Kidney (tissue), 14 donors: ENCODE results near the gene SPRING1. TPM values are rescaled to one million over a fixed set of nuclear protein-coding genes. Genes with fewer than 3 reads are reported as not detected.

ENCODE experiments used
- DNase-seq, 5 donors: peaks; one replicate each; pipeline ENCODE4 v3.0.0-alpha.2; 2013 to 2020
- FAIRE-seq: peaks from 2 replicates; lab custom pipeline; 2012; peaks lifted over from hg19 to GRCh38; lab: Jason Lieb, UNC
- H3K27ac ChIP-seq, 2 donors: one replicate each; pipeline ENCODE4 v1.7.0; 2013; ENCODE audit warnings: low read depth in 2 of 2, low read length in 2 of 2, inconsistent platforms in 1 of 2
- H3K27me3 ChIP-seq: one replicate; pipeline ENCODE4 v1.7.1; 2013; ENCODE audit warnings: low read length, inconsistent platforms; ENCODE audit not compliant: control insufficient read depth, insufficient read depth
- H3K36me3 ChIP-seq, 3 donors: one replicate each; pipeline versions ENCODE4 v1.7.0 to v1.7.1; 2013; ENCODE audit warnings: low read length in 3 of 3, control low read depth in 1 of 3, inconsistent platforms in 1 of 3; ENCODE audit not compliant: insufficient read depth in 3 of 3, control insufficient read depth in 2 of 3
- H3K4me1 ChIP-seq, 3 donors: one replicate each; pipeline versions ENCODE4 v1.7.0 to v1.7.1; 2013; ENCODE audit warnings: low read length in 3 of 3, inconsistent platforms in 1 of 3, low read depth in 1 of 3; ENCODE audit not compliant: control insufficient read depth in 2 of 3, insufficient read depth in 2 of 3
- H3K4me3 ChIP-seq, 3 donors: one replicate each; pipeline versions ENCODE4 v1.7.0 to v1.8.1; 2013; ENCODE audit warnings: low read length in 3 of 3, control low read depth in 1 of 3, inconsistent platforms in 1 of 3
- H3K9ac ChIP-seq, 3 donors: one replicate each; pipeline versions ENCODE4 v1.7.0 to v1.7.1; 2013; ENCODE audit warnings: low read length in 3 of 3, control low read depth in 1 of 3, inconsistent platforms in 1 of 3
- H3K9me3 ChIP-seq, 3 donors: one replicate each; pipeline versions ENCODE4 v1.7.0 to v1.7.1; 2013; ENCODE audit warnings: low read length in 3 of 3, control low read depth in 1 of 3, inconsistent platforms in 1 of 3; ENCODE audit not compliant: control insufficient read depth in 2 of 3, insufficient read depth in 1 of 3
- intact Hi-C: fragments of 100-400 bp; cut with DNase I; formaldehyde crosslinking; loops from one replicate; pipeline ENCODE4 v1.11.1; 2022
- polyA plus RNA-seq: library from polyadenylated mRNA; stranded (reverse); fragments of 350-450 nt; fragmentation: Illumina TruSeq; extraction: RNeasy Lipid Tissue Mini Kit (QIAGEN cat#74804); gene quantifications from one replicate; pipeline ENCODE4 v1.2.3, GENCODE V29; 2014; ENCODE audit warnings: low read depth, low replicate concordance; ENCODE audit not compliant: insufficient read depth
- total RNA-seq: library from RNA; stranded (reverse); fragmentation: NEBNext Ultra II Directional; extraction: Animal tissue kit (Norgen Biotek cat#: 25700); gene quantifications from one replicate; pipeline ENCODE4 v1.2.1, GENCODE V29; 2021
- TF ChIP-seq, protein P1 (sequence below): IDR thresholded peaks from 3 replicates; pipeline ENCODE4 v1.5.1; 2012; ENCODE audit warnings: mild to moderate bottlenecking, moderate library complexity, borderline replicate concordance; ENCODE audit not compliant: insufficient read depth; ENCODE audit errors: extremely low read depth
- donor health status: control.
- donor health status: control.
- donor health status: control.
- donor health status: control.
- donor health status: control.
- donor health status: DM: yes; HTN: yes; CAD: no.
- donor health status: Normal renal cell carcinoma (clear cell type).

Gene SPRING1
- total and polyA plus RNA-seq, 2 donors from 2014 or later = 45.3 to 49.4 TPM

DNA sequence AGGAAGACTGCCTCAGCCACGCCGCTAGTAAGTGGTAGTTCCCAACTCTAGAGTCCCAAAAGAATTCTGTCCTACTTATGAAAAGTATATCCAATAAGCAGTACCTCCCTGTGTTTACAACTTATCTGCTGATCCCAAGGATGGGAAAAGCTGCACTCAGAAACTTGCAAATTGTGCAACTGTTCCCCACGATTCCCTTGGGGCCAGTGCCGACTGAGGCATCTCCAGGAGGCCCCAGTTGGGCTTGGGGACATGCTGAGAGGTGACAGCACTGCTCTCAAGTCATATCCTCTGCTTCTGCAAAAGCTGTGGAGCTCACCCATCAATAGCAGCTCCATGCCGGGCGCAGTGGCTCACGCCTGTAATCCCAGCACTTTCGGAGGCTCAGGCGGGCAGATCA lies 23.7 kb downstream of the SPRING1 start:
- Histone ChIP-seq H3K9me3 (no peaks in the 10 kb centered on the region), H3K4me3 (no peak overlapping the region), H3K27me3 (peaks cover 9% of the 10 kb centered on the region), H3K9ac (no peak overlapping the region), H3K36me3 (peaks cover 6 to 18% (median 14%) of the 10 kb centered on the region in 3 donors), H3K27ac (no peak overlapping the region), H3K4me1 (peaks cover 3 to 27% (median 23%) of the 10 kb centered on the region in 3 donors)
- DNase-seq (peak in 1 of 5 donors; percentile 75), FAIRE-seq (no peak)
- intact Hi-C loops = no loop called here
- TF ChIP-seq, protein P1, sequence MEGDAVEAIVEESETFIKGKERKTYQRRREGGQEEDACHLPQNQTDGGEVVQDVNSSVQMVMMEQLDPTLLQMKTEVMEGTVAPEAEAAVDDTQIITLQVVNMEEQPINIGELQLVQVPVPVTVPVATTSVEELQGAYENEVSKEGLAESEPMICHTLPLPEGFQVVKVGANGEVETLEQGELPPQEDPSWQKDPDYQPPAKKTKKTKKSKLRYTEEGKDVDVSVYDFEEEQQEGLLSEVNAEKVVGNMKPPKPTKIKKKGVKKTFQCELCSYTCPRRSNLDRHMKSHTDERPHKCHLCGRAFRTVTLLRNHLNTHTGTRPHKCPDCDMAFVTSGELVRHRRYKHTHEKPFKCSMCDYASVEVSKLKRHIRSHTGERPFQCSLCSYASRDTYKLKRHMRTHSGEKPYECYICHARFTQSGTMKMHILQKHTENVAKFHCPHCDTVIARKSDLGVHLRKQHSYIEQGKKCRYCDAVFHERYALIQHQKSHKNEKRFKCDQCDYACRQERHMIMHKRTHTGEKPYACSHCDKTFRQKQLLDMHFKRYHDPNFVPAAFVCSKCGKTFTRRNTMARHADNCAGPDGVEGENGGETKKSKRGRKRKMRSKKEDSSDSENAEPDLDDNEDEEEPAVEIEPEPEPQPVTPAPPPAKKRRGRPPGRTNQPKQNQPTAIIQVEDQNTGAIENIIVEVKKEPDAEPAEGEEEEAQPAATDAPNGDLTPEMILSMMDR = no peak

DNA sequence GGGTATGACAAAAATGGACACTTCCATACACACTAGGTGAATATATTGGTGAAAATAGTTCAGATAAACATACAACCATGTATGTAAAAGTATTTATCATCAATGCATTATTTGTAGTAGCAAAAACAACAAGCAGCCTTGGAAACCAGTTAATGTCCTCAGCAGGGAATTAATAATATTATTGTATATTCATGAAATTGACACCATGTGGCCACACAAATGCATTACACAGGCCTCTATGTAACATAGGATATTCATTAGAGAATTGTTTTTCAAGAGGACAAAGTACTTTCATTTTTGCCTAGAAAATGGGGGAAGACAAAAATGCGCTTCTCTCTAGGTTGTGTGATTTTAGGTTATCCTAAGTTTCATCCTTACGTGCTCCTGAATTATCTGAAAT lies 24.3 kb downstream of the SPRING1 start:
- intact Hi-C loops = no loop called here
- TF ChIP-seq, protein P1 = no peak
- H3K9ac ChIP-seq = no peak overlapping the region
- H3K4me1 ChIP-seq = peaks cover 3 to 24% (median 22%) of the 10 kb centered on the region in 3 donors
- H3K27me3 ChIP-seq = peaks cover 9% of the 10 kb centered on the region
- FAIRE-seq = no peak
- no peak overlapping the region for H3K4me3 ChIP-seq
- H3K36me3 ChIP-seq = peaks cover 6 to 18% (median 14%) of the 10 kb centered on the region in 3 donors
- no peak for DNase-seq
- H3K27ac ChIP-seq = no peak overlapping the region
- no peaks in the 10 kb centered on the region for H3K9me3 ChIP-seq

DNA sequence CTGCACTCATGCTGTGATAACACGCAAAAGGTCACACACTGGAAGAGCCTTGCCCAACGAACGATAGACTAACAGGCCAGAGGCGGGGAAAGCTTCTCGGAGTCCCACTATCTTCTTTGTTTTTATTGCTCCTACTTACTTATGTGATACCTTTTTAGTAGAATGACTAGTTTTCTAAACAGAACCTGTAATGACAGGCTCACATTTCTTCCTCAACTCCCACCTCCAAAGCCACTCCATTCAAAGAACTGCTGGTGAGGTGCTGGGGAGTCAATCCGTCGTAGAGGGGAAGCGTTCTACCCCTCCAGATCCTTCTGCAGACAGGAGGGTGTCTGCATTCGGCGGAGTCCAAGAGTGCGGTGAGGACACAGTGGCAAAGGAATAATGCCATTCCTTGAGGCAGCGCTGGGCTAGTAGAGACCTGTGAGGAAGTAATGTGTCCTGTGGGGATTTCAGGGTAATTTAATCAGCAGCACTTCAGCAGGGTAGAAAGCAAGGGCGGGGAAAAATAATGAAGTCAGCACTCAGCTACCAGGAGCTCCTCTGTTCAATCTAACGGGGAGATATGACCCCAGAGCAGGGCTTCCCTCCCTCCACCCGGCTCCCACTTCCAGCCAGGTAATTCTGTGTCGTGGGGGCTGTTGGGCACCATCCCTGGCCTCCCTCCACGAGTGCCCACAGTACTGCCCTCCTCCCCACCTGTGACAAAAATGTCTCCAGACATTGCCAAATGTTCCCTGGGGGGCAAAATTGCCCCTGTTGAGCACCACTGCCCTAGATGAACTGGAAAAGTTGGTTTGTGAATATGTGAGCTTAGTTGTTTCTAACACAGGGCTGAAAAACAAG lies 25.2 kb downstream of the SPRING1 start:
- TF ChIP-seq, protein P1 = no peak
- Histone ChIP-seq H3K4me1 (peaks cover 0 to 21% (median 16%) of the 10 kb centered on the region in 3 donors), H3K27me3 (peaks cover 9% of the 10 kb centered on the region), H3K9me3 (no peaks in the 10 kb centered on the region), H3K36me3 (peaks cover 6 to 18% (median 14%) of the 10 kb centered on the region in 3 donors), H3K9ac (no peak overlapping the region), H3K27ac (no peak overlapping the region), H3K4me3 (no peak overlapping the region)
- FAIRE-seq (no peak), DNase-seq (no peak)
- intact Hi-C loops = no loop called here
